Measurements from ENCODE around the gene LRRTM4. TPM values are rescaled to one million over a fixed set of nuclear protein-coding genes. Genes with fewer than 3 reads are reported as not detected.

LRRTM4 gene
- total and polyA plus RNA-seq, 2 donors (not counting 1 experiment from before 2014, with no cell fraction given): not detected

DNA sequence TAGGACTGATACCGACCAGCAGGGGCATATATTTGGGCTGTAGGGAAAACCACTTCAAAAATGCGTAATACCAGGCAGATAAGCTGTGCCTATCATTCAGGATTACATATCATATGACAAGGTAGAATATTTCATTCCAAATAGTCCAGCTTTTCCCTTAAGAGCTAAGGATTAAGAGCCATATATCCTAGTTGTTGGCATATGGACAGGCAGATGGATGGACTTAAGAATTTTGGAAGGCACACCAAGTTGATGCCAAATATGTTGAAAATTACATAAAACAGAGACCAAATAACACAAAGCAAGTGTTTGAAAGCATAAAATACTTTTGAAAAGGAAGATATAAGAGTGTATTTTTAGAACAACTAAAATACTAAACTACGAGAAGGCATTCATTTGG lies 52.1 kb downstream of the LRRTM4 start:
- Mint-ChIP-seq H3K9me3 (ENCODE audit: insufficient read depth) (peaks cover 3% of the 10 kb centered on the region), H3K4me1 (no peaks in the 10 kb centered on the region), H3K27me3 (no peaks in the 10 kb centered on the region), H3K27ac (no peak overlapping the region), H3K4me3 (no peak overlapping the region)
- DNase-seq: no peak
- TF ChIP-seq EZH2 (IDR thresholded peaks at IDR 0.05; ENCODE audit: borderline replicate concordance, insufficient read depth, low read depth, low read length, poor library complexity, severe bottlenecking): no peak
- TF ChIP-seq, protein P1, sequence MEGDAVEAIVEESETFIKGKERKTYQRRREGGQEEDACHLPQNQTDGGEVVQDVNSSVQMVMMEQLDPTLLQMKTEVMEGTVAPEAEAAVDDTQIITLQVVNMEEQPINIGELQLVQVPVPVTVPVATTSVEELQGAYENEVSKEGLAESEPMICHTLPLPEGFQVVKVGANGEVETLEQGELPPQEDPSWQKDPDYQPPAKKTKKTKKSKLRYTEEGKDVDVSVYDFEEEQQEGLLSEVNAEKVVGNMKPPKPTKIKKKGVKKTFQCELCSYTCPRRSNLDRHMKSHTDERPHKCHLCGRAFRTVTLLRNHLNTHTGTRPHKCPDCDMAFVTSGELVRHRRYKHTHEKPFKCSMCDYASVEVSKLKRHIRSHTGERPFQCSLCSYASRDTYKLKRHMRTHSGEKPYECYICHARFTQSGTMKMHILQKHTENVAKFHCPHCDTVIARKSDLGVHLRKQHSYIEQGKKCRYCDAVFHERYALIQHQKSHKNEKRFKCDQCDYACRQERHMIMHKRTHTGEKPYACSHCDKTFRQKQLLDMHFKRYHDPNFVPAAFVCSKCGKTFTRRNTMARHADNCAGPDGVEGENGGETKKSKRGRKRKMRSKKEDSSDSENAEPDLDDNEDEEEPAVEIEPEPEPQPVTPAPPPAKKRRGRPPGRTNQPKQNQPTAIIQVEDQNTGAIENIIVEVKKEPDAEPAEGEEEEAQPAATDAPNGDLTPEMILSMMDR (IDR thresholded peaks at IDR 0.05): no peak
- H3K4me3 ChIP-seq (ENCODE audit: control extremely low read depth in 1 of 5, extremely low read depth in 1 of 5, insufficient read depth in 1 of 5, low read depth in 2 of 5, low read length in 4 of 5): no peak overlapping the region
- intact Hi-C loops (cut with micrococcal nuclease): no loop called here
- no peak overlapping the region for H2AFZ ChIP-seq (ENCODE audit: insufficient read depth, low read depth, low read length, poor library complexity, severe bottlenecking)
- WGBS (ENCODE audit: insufficient coverage): no CpG with 5 or more reads among the region's 3 CpGs
- H3K4me1 ChIP-seq (ENCODE audit: control insufficient read depth in 2 of 2, insufficient read depth in 2 of 2, low read length in 2 of 2): no peaks in the 10 kb centered on the region
- POLR2A ChIA-PET: no interaction called here
- no peaks in the 10 kb centered on the region for H3K79me2 ChIP-seq (ENCODE audit: control insufficient read depth, insufficient read depth, low read length)
- H3K4me2 ChIP-seq (replicated peaks; ENCODE audit: low read depth, low read length, poor library complexity, severe bottlenecking): no peak overlapping the region
- no peak overlapping the region for H3K9ac ChIP-seq (ENCODE audit: low read length)
- H4K20me1 ChIP-seq (ENCODE audit: control insufficient read depth, insufficient read depth, low read length, poor library complexity, severe bottlenecking): no peaks in the 10 kb centered on the region
- ATAC-seq (ENCODE audit: low read depth): no peak
- CTCF ChIA-PET: no interaction called here
- no peaks in the 10 kb centered on the region for H3K27me3 ChIP-seq (replicated peaks in 1 of 4; ENCODE audit: control extremely low read depth in 1 of 4, control insufficient read depth in 3 of 4, insufficient read depth in 4 of 4, low read length in 3 of 4)
- H3K36me3 ChIP-seq (replicated peaks in 1 of 2; ENCODE audit: control extremely low read depth in 1 of 2, control insufficient read depth in 1 of 2, extremely low read depth in 1 of 2, insufficient read depth in 2 of 2, low read length in 1 of 2): no peaks in the 10 kb centered on the region
- no peak overlapping the region for H3K27ac ChIP-seq (ENCODE audit: low read length in 2 of 2)
- H3K9me3 ChIP-seq (ENCODE audit: control extremely low read depth in 1 of 3, control insufficient read depth in 2 of 3, insufficient read depth in 1 of 3, low read length in 2 of 3): peaks cover 0 to 3% (median 0%) of the 10 kb centered on the region in 3 donors

DNA sequence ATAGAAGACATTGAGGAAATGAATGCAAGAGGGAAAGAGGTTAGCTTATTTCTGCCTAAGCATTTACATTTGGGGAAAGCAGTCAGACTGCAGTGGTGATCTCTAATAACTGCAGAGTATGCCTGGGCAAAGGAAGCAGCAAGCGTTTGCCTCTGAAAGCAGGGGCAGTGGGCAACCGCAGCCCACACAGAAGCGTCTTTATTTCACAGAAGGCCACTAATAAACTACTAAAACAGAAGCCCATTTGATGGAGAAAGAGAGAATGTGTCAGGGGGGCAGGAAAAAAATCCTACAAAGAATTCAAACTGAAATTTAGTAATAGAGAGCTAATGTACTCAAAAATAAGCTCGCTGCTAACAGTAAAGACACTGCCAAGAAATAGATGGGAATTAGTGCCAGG lies 53.1 kb downstream of the LRRTM4 start:
- TF ChIP-seq, protein P1 (IDR thresholded peaks at IDR 0.05): no peak
- TF ChIP-seq EZH2 (IDR thresholded peaks at IDR 0.05; ENCODE audit: borderline replicate concordance, insufficient read depth, low read depth, low read length, poor library complexity, severe bottlenecking): no peak
- ATAC-seq (ENCODE audit: low read depth) (no peak), DNase-seq (no peak)
- H3K27me3 Mint-ChIP-seq: no peaks in the 10 kb centered on the region
- Histone ChIP-seq H2AFZ (ENCODE audit: insufficient read depth, low read depth, low read length, poor library complexity, severe bottlenecking) (no peak overlapping the region), H3K27me3 (replicated peaks in 1 of 4; ENCODE audit: control extremely low read depth in 1 of 4, control insufficient read depth in 3 of 4, insufficient read depth in 4 of 4, low read length in 3 of 4) (no peaks in the 10 kb centered on the region), H3K4me2 (replicated peaks; ENCODE audit: low read depth, low read length, poor library complexity, severe bottlenecking) (no peak overlapping the region), H3K4me1 (ENCODE audit: control insufficient read depth in 2 of 2, insufficient read depth in 2 of 2, low read length in 2 of 2) (no peaks in the 10 kb centered on the region), H3K9ac (ENCODE audit: low read length) (no peak overlapping the region), H3K9me3 (ENCODE audit: control extremely low read depth in 1 of 3, control insufficient read depth in 2 of 3, insufficient read depth in 1 of 3, low read length in 2 of 3) (peaks cover 0 to 3% (median 0%) of the 10 kb centered on the region in 3 donors), H3K36me3 (replicated peaks in 1 of 2; ENCODE audit: control extremely low read depth in 1 of 2, control insufficient read depth in 1 of 2, extremely low read depth in 1 of 2, insufficient read depth in 2 of 2, low read length in 1 of 2) (no peaks in the 10 kb centered on the region), H4K20me1 (ENCODE audit: control insufficient read depth, insufficient read depth, low read length, poor library complexity, severe bottlenecking) (no peaks in the 10 kb centered on the region), H3K4me3 (ENCODE audit: control extremely low read depth in 1 of 5, extremely low read depth in 1 of 5, insufficient read depth in 1 of 5, low read depth in 2 of 5, low read length in 4 of 5) (no peak overlapping the region), H3K27ac (ENCODE audit: low read length in 2 of 2) (no peak overlapping the region), H3K79me2 (ENCODE audit: control insufficient read depth, insufficient read depth, low read length) (no peaks in the 10 kb centered on the region)
- no peaks in the 10 kb centered on the region for H3K4me1 Mint-ChIP-seq
- H3K27ac Mint-ChIP-seq: no peak overlapping the region
- no peak overlapping the region for H3K4me3 Mint-ChIP-seq
- H3K9me3 Mint-ChIP-seq (ENCODE audit: insufficient read depth): peaks cover 3% of the 10 kb centered on the region
- no CpG with 5 or more reads among the region's 4 CpGs for WGBS (ENCODE audit: insufficient coverage)
- POLR2A ChIA-PET: no interaction called here
- CTCF ChIA-PET: no interaction called here
- intact Hi-C loops (cut with micrococcal nuclease): no loop called here
